IPS-20b (cell line): ENCODE data around the gene TUBG1.
"Not testable (repeated sequence)": the region's sequence is repeated elsewhere in the genome, so short reads cannot be mapped to it uniquely, and the experiment has no call there.

Experiments used
- H3K27ac ChIP-seq: one replicate; pipeline ENCODE4 v1.5.1; 2013; ENCODE audit warnings: low read length
- H3K27me3 ChIP-seq: 2 replicates; pipeline ENCODE4 v1.6.1; 2013; ENCODE audit warnings: mild to moderate bottlenecking, low read length, inconsistent platforms; ENCODE audit not compliant: insufficient read depth
- H3K36me3 ChIP-seq: 2 replicates; pipeline ENCODE4 v1.6.1; 2013; ENCODE audit warnings: low read depth, mild to moderate bottlenecking, inconsistent platforms, low read length, moderate library complexity; ENCODE audit not compliant: insufficient read depth
- H3K4me1 ChIP-seq: 2 replicates; pipeline ENCODE4 v1.6.1; 2013; ENCODE audit warnings: mild to moderate bottlenecking, control low read depth, inconsistent platforms, low read length, moderate library complexity; ENCODE audit not compliant: insufficient read depth
- H3K4me3 ChIP-seq: 2 replicates; pipeline ENCODE4 v1.5.1; 2013; ENCODE audit warnings: mild to moderate bottlenecking, low read length, inconsistent platforms
- H3K9ac ChIP-seq: 2 replicates; pipeline ENCODE4 v1.6.1; 2013; ENCODE audit warnings: low read depth, mild to moderate bottlenecking, inconsistent platforms, low read length, moderate library complexity
- H3K9me3 ChIP-seq: 2 replicates; pipeline ENCODE4 v1.6.1; 2013; ENCODE audit warnings: mild to moderate bottlenecking, low read depth, low read length, inconsistent platforms; ENCODE audit not compliant: insufficient read depth

Gene TUBG1

DNA sequence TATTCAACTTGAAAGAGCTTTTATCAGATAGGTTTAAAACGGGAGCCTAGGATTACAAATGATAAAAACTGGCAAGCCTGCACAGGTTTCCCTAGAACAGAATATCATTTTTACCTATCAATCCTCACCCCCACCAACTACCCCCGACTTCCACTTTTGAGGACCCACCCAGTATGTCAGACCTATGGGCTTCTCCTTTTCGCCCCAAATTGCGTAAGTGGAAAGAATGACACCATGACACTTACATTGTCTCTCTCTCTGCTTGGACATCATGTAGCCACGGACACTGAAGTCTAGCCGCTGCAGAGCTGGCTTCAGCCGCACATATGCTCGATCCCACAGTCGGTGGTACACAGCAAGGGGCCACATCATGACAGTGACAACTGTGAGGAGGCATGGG, 24.6 kb upstream of the TUBG1 start:
- Histone ChIP-seq H3K27ac (no peak overlapping the region), H3K9ac (no peak overlapping the region), H3K4me3 (no peak overlapping the region), H3K4me1 (no peaks in the 10 kb centered on the region), H3K27me3 (no peaks in the 10 kb centered on the region), H3K36me3 (peaks cover 82% of the 10 kb centered on the region), H3K9me3 (no peaks in the 10 kb centered on the region)

DNA sequence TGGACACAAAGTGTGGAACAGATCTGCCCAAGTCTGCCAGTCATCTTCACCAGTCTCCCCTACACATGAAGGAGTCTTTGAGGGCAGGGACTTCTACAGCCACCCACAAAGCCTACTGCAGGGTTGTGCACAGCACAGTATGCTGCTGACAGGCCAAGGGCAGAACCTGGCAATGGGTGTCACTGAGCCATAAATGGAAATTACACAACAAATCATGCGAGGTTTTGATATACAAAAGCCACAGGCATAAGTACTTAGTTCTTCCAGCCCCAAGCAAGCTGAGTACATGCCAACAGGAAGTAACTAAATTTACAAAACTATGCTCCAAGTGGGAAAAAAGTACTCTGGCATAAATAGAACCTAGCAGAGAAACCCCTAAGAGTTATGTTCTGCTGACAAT, 24.1 kb upstream of the TUBG1 start:
- no peaks in the 10 kb centered on the region for H3K9me3 ChIP-seq
- no peaks in the 10 kb centered on the region for H3K4me1 ChIP-seq
- peaks cover 82% of the 10 kb centered on the region for H3K36me3 ChIP-seq
- H3K4me3 ChIP-seq = no peak overlapping the region
- no peak overlapping the region for H3K9ac ChIP-seq
- H3K27ac ChIP-seq = no peak overlapping the region
- no peaks in the 10 kb centered on the region for H3K27me3 ChIP-seq

DNA sequence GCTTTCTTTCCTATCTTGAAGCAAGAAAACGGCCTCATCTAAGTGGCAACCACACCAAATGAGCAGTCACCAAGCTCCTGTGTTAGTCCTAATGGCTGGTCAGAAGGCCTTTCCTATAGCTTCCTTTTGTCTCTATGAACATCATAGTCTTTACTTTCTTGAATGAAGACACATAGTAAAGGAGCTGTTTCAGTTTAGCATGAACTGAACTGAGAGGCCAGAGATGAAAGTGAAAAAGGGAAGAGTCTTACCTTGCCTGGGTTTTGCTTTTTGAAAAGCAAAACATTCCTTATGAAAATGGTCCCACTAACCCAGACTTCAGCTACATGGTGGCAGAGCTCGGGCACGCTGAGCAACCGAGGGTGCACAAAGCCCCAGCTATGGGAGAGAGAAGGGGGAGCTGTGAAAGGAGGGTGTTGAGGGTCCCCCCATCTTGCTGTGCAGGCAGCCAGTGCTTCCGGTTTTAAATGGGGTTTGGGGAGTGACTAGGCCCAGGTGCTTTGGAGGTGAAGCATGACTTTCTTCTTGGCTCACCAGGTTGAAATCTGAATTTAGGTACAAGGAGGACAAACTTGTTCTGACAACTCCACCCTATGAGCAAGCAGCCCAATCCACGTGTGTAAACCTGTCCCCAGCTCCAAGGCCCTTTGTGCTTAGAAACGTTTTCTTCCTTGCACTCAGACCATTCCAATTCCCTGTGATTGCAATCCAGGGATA, 22.8 kb upstream of the TUBG1 start:
- H3K9ac ChIP-seq = no peak overlapping the region
- H3K36me3 ChIP-seq = peaks cover 83% of the 10 kb centered on the region
- no peaks in the 10 kb centered on the region for H3K27me3 ChIP-seq
- no peaks in the 10 kb centered on the region for H3K9me3 ChIP-seq
- no peak overlapping the region for H3K27ac ChIP-seq
- no peaks in the 10 kb centered on the region for H3K4me1 ChIP-seq
- no peak overlapping the region for H3K4me3 ChIP-seq

DNA sequence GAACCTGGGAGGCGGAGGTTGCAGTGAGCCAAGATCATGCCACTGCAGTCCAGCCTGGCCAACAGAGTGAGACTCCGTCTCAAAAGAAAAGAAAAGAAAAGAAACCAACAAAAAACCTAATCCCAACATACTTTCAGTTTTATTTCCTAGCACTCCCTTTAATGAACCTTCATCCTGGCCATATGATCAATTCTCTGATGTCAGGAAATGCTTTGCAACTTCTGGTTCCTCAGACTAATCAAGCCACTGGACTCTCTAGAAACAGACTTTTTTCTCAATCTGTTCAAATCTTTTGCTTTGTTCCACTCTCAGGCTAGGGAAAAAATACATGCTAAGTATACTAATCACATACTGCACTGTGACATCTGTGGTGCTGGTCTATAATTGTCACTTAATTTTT, 18.6 kb upstream of the TUBG1 start:
- H3K9me3 ChIP-seq = no peaks in the 10 kb centered on the region
- H3K27ac ChIP-seq = no peak overlapping the region
- H3K36me3 ChIP-seq = peaks cover 43% of the 10 kb centered on the region
- H3K4me3 ChIP-seq = no peak overlapping the region
- no peak overlapping the region for H3K9ac ChIP-seq
- H3K27me3 ChIP-seq = no peaks in the 10 kb centered on the region
- no peaks in the 10 kb centered on the region for H3K4me1 ChIP-seq

DNA sequence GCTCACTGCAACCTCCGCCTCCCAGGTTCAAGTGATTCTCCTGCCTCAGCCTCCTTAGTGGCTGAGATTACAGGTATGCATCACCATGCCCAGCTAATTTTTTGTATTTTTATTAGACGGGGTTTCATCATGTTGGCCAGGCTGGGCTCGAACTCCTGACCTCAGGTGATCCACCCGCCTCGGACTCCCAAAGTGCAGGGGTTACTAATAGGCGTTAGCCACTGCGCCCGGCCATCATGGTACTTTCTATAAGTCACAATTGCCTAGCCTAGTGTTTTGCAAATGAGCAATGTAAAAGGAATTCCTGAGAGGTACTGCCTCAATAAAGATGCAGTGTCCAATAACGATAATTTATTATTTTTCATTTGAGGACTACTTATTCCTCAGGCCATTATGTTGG, 18.1 kb upstream of the TUBG1 start:
- Histone ChIP-seq H3K4me3 (no peak overlapping the region), H3K4me1 (no peaks in the 10 kb centered on the region), H3K36me3 (peaks cover 38% of the 10 kb centered on the region), H3K9ac (no peak overlapping the region), H3K27me3 (no peaks in the 10 kb centered on the region), H3K9me3 (no peaks in the 10 kb centered on the region), H3K27ac (no peak overlapping the region)

DNA sequence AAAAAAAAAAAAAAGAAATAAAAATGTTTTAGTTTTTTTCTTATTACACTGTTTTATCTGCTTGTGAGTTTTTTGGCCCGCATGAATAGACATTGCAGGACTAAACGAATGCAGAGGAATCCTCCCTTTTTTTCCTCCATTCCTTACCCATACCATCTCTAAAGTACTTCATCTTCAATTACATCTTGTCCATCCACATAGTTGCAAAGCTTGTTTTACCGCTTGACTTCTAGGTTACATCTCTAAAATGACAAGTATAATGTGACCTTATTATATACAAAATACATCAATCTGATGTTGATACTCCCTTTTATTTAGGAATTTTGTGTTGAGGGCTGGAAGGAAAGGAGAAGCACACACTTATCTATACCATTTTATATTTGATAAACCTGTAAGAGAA, 13.1 kb upstream of the TUBG1 start:
- no peaks in the 10 kb centered on the region for H3K9me3 ChIP-seq
- H3K4me3 ChIP-seq = no peak overlapping the region
- no peaks in the 10 kb centered on the region for H3K27me3 ChIP-seq
- no peak overlapping the region for H3K27ac ChIP-seq
- H3K9ac ChIP-seq = no peak overlapping the region
- no peaks in the 10 kb centered on the region for H3K4me1 ChIP-seq
- no peaks in the 10 kb centered on the region; the same call in 1 of the 2 replicates for H3K36me3 ChIP-seq

DNA sequence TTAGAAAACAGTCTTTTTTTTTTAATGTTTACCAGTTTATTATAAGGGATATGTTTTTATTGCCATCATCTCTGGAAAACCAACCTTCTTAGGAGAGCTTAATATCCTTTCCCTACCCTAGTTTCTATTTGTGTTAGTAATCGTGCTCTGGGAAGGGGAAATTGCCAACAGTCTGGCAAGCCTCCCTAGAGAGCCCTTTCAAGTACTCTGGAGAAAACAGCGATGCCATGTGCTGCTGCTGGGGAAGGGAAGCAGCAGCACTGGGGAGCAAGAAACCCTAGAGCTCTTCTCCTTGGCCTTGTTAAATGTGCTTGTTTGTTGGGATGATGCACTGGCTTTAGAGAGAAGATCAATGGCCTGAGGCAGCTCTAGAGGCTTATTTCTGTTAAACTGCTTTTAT, 10.6 kb upstream of the TUBG1 start:
- Histone ChIP-seq H3K9ac (no peak overlapping the region), H3K4me1 (no peaks in the 10 kb centered on the region), H3K36me3 (no peaks in the 10 kb centered on the region), H3K27me3 (no peaks in the 10 kb centered on the region), H3K4me3 (no peak overlapping the region), H3K9me3 (no peaks in the 10 kb centered on the region), H3K27ac (no peak overlapping the region)

DNA sequence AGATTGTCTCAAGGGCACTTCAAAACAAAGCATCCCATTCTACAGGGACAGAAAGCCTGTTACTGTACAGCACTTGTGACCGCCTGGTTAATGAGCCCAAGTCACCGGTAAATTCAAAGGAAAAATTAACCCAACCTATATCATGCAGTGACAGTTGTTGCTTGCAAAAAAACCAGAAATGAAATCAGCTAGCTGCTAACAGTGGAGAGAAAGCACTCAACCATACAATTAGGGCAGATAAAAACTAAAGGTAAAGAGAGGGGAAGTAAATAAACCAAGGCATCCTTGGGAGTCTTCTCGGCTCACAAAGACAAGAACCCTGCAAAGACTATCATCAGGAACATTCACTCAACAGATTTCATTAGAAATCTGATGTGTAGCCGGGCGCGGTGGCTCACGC, 6.2 kb upstream of the TUBG1 start:
- Histone ChIP-seq H3K9me3 (no peaks in the 10 kb centered on the region), H3K4me1 (peaks cover 5% of the 10 kb centered on the region; the same call in 1 of the 2 replicates), H3K27ac (no peak overlapping the region), H3K27me3 (no peaks in the 10 kb centered on the region), H3K9ac (no peak overlapping the region), H3K36me3 (no peaks in the 10 kb centered on the region), H3K4me3 (no peak overlapping the region)

DNA sequence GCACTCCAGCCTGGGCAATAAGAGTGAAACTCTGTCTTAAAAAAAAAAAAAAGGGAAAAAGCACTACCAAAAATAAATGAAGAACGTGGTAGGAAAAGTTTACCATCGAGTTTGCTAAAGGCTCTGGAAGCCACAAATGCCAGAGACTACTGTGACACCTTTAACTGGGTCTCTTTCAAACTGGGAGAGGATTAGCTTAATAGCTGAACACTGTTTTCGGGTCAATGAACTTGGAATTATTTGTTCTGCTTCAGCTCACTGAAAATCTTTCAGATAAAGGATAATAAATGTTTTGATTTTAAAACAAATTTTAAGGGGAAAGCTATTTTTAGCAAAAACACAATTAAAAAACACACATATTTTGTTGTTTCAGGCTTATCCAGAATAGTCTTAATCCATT, 1.7 kb upstream of the TUBG1 start:
- H3K9me3 ChIP-seq = no peaks in the 10 kb centered on the region
- H3K27ac ChIP-seq = no peak overlapping the region
- peak overlapping the region; percentile 91; the same call in 1 of the 2 replicates for H3K9ac ChIP-seq
- H3K4me3 ChIP-seq = peak overlapping the region; percentile 97
- H3K36me3 ChIP-seq = peaks cover 15% of the 10 kb centered on the region
- H3K27me3 ChIP-seq = no peaks in the 10 kb centered on the region
- H3K4me1 ChIP-seq = peaks cover 6% of the 10 kb centered on the region; the same call in 1 of the 2 replicates

DNA sequence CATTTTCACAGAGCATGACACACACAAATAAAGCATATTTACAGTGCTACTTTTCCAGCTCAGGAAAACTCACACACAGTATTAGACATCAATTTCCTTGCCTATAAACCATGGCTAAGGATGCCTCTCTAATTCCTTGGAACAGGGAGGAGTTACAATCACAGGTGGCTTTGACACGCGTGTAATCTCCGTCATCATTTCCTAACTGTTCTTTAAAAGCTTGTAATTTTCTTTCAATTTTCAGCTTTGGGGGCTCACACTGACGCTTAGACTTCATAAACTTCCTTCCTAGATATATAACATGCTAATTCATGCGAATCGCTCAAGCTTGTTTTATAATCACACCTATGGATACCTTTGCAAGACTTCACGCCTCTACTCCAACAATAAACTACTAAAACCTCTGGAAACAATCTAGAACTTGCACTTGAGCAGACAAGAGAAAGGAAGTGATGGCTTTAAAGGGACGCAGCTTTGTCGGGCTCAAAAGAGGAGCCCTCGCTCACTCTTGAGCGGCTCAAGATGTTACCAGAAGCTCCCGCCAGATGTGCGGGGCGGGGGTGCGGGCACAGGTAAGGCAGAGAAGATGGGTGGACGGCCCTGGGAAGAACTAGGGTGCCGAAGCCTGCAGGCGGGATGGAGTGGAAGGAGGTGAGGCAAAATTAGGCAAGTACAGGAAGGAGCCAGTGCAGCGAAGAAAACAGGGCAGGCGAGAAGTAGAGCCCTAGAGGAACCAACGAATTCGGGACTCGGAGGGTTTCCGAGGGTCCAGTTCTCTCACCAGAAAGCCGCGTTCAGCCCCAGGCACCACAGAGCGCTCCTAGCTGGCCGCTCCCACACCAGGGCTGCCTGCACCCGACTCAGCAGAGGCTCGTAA, 940 bp upstream of the TUBG1 start:
- H3K27me3 ChIP-seq = no peaks in the 10 kb centered on the region
- peaks cover 22% of the 10 kb centered on the region for H3K36me3 ChIP-seq
- peak overlapping the region; percentile 97 for H3K4me3 ChIP-seq
- H3K9me3 ChIP-seq = no peaks in the 10 kb centered on the region
- H3K9ac ChIP-seq = peak overlapping the region; percentile 91
- no peak overlapping the region for H3K27ac ChIP-seq
- peaks cover 6% of the 10 kb centered on the region; the same call in 1 of the 2 replicates for H3K4me1 ChIP-seq

DNA sequence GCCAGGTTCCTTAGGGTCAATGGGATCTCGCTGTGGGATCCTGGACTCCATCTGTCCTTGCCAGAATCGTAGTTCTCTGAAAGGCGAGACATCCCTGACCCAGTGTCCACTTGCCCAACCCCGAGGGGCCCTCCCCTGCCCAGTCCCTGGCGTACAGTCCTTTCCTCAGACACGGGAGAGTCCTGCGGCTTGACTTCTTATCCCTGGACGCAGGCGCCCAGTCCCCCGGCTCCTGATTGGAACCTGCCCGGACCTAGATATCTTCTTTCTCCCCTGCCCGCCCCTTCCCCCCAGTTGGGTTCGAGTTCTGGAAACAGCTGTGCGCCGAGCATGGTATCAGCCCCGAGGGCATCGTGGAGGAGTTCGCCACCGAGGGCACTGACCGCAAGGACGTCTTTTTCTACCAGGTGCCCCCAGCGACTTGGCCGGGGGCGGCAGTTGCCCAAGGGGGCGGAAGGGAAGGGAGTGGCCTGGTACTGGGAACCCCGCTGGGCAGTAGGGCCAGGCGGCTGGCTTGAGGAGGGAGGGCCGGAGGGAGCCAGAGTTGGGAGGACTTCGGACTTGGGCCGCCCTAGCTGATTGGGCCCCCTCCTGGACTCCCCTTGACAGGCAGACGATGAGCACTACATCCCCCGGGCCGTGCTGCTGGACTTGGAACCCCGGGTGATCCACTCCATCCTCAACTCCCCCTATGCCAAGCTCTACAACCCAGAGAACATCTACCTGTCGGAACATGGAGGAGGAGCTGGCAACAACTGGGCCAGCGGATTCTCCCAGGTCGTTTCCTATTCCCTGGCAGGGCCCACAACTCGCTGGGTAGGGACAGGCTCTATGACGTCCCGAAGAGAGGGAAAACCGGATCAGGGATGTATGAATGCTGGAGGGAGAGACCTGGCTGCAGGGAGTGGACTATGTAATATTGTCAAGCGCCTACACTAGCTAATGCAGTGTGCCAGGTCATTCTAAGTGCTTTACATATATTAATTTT, 625 bp downstream of the TUBG1 start:
- Histone ChIP-seq H3K9ac (peak overlapping the region; percentile 98), H3K27ac (peak overlapping the region; percentile 68)
- not testable (repeated sequence) for H3K9me3 ChIP-seq

More for the DNA sequence above, 625 bp downstream of the TUBG1 start:
- Histone ChIP-seq H3K36me3 (peaks cover 37% of the 10 kb centered on the region), H3K4me3 (peak overlapping the region; percentile 97)
- H3K4me1 ChIP-seq, H3K27me3 ChIP-seq: not testable (repeated sequence)
